Renal cortex interstitium (tissue), 11 donors: ENCODE measurements around the gene LTF. TPM values are rescaled to one million over a fixed set of nuclear protein-coding genes. Genes with fewer than 3 reads are reported as not detected.
"Not testable (repeated sequence)": the region's sequence is repeated elsewhere in the genome, so short reads cannot be mapped to it uniquely, and the experiment has no call there.

Experiments used
- DNase-seq, 11 donors: peaks; one replicate each; pipeline ENCODE4 v3.0.0-alpha.2; 2013; ENCODE audit warnings: low read depth in 9 of 11, low spot score in 4 of 11; ENCODE audit errors: extremely low read depth in 1 of 11
- polyA plus RNA-seq, 3 donors: library from polyadenylated mRNA; unstranded; fragments of 120-200 nt; gene quantifications; one replicate each; pipeline ENCODE4 v1.2.1, GENCODE V29; 2013; ENCODE audit not compliant: insufficient read length in 3 of 3

Gene LTF
- polyA plus RNA-seq, 3 donors: 2.9 to 3.4 (median 3.3) TPM

- not testable (repeated sequence) for DNase-seq
Measured at GRCh38 chr3:46426476-46426875, 38.2 kb downstream of the LTF start.

GRCh38 chr3:46423588-46423987 is 41.1 kb downstream of the LTF start:
- DNase-seq: no peak

DNA sequence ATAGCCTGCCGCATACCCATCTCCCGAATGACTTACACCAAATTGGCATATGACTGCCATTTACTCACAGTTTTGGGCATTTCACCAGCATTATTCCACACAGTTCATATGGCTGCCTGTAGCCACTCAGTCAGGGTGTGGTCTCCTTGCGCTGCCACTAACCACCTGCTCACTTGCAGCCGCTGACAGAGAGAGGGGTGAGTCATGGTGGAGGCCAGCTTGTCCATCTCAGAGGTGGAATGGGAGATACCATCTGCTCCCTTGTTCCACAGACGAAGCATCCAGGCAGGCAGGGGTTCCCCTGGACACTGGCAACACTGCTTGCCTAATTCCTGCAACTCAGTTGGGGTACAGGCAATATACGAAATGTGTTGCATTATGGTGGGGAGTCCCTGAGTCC is 42.1 kb downstream of the LTF start:
- DNase-seq: no peak

DNA sequence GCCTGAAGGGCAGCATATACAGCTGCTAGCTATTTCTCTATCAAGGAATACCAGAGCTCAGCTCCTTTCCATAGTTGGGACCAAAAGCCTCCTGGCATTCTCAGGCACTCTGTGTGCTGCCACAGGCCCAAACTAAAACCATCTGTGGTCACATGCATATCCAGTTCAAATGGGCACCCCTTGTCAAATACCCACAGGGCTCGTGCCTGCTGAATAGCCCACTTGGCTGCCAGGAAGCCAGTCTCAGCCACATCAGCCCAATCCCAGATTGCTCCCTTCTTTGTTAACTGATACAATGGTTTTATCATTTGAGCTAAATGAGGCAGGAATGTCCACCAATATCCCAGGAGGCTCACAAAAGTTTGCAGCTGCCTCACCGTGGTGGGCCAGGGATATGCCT is 43.8 kb downstream of the LTF start:
- no peak for DNase-seq

DNA sequence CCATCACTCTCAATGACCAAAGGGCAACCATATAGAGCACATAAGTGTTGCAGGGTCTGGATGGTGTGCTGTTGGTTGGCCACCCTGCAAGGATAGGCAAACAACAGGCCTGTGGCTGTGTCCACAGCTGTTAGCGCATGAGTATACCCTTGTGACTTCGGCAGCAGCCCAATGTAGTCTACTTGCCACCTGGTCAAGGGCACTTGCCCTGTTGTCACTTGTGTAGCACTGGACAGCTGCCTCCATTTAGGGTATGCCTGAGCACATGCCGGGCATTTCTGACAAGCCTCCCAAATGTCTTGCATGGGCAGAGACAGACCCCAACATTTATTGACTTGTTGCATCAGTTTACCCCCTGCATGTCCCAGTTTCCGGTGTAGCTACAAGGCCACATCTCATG is 44.9 kb downstream of the LTF start:
- DNase-seq: no peak

DNA sequence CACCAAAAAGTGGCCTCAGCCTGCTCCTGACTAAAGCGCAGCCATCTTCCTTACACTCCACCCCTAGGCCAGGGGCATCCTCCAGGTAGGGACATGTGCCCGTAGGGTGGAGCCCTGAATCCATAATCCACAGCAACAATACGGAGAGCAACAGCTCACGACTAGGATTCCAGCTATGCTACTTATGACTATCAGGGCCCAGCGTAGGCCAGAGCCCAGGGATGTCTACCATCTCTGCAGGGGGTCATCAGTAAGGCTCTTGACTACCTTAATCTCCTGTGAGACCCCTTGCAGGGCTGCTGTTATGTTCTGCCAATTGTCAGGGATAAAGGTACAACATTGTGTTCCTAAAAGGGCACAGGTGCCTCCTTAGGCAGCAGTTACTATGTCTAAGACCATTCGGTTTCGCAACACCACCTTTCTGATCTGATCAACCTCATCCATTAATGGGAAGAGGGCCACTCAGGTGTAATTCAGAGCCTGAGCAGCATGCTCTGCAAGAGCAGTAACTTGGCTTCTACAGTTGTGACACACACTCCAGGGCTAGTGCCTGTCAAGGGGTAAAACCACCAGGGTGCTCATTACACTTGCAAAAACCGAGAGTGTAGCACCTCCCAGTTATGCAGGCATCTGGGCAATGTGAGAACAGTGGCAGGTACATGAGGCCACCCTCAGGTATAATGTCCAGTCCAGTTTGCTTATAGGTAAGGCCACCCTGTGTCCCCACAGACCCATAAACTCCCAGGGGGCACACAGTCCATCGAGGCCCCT is 46.7 kb downstream of the LTF start:
- no peak for DNase-seq

GRCh38 chr3:46416811-46417510 is 47.7 kb downstream of the LTF start:
- no peak for DNase-seq

GRCh38 chr3:46416125-46416810 is 48.4 kb downstream of the LTF start:
- DNase-seq: no peak

DNA sequence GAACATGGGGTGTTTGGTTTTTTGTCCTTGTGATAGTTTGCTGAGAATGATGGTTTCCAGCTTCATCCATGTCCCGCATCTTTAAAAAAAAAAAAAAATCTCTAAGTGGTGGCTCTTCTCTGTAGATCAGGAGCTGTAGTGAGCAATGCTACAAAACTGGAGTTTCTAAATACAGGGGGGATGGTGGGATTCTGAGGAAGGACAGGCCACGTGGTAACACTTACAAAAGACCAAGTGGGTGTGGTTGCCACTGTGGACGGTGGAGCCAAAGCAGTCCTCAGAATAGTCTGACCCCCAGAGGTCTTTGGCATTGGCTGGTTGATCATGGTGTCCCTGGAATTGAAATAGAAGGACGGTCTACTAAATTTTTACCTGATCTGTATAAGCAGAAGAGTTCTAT is 50.0 kb downstream of the LTF start:
- DNase-seq: no peak

DNA sequence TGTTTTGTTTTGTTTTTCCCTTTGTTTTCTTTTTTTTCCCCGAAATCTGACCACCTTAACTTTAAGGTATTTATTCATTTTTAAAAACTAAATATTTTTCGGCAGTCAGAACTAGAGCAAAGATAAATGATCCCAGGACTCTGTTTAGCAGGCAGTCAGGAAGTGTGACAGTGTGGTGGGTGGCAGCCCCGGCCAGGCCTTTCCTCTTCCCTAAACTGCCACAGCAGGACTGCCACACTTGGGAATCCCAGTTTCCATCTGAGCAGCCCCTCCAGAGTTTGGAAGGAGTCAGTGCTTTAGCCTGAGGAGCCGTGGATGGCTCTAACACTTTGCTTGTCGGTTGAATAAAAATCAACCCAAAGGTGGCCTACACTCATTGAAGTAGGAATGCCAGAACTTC is 50.8 kb downstream of the LTF start:
- no peak for DNase-seq

DNA sequence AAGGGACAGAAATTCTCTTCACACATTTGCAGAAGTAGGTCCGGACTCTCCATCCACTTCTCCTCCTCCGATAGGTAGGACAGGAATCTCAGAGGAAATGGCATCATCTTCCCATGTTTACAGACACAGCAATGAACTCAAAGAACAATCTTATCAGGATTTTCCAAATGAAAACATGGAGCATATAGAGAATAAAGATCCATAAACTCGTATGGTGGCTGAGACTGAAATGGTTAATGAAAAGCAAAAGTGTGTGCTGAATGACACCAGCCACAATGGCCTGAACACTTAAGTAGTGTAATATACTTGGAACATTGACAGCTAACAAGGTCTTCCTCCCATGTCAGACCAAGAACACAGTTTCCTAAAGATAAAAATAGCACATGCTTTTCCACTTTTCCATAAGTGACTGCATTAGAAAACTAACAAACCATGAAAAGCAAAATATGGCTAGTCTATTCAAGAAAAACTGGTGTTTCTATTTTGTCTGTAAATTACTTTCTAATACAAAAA is 51.9 kb downstream of the LTF start:
- no peak for DNase-seq

- DNase-seq: no peak
Measured at GRCh38 chr3:46411271-46411670, 53.4 kb downstream of the LTF start.

DNA sequence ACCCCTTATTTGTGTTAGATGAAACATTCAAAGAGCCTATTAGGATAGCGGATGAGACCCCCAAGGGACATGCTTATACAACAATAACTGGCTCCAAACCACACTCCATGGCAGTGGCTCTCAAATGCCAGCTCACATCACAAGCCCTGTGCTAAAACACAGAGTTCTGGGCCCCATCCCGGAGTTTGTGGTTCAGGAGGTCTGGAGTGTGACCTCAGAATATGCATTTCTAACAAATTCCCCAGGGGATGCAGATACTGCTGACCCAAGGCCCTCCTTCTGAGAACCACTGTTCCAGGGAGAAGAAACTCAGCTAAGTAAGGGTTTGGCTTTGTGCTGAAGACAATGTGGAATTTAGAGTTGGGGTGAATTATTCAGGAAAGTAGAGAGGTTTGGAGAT is 54.0 kb downstream of the LTF start:
- DNase-seq: no peak

- no peak for DNase-seq
Measured at GRCh38 chr3:46409739-46410489, 54.8 kb downstream of the LTF start.

- no peak for DNase-seq
Measured at GRCh38 chr3:46408853-46409252, 55.9 kb downstream of the LTF start.

- no peak for DNase-seq
Measured at GRCh38 chr3:46407970-46408369, 56.7 kb downstream of the LTF start.

DNA sequence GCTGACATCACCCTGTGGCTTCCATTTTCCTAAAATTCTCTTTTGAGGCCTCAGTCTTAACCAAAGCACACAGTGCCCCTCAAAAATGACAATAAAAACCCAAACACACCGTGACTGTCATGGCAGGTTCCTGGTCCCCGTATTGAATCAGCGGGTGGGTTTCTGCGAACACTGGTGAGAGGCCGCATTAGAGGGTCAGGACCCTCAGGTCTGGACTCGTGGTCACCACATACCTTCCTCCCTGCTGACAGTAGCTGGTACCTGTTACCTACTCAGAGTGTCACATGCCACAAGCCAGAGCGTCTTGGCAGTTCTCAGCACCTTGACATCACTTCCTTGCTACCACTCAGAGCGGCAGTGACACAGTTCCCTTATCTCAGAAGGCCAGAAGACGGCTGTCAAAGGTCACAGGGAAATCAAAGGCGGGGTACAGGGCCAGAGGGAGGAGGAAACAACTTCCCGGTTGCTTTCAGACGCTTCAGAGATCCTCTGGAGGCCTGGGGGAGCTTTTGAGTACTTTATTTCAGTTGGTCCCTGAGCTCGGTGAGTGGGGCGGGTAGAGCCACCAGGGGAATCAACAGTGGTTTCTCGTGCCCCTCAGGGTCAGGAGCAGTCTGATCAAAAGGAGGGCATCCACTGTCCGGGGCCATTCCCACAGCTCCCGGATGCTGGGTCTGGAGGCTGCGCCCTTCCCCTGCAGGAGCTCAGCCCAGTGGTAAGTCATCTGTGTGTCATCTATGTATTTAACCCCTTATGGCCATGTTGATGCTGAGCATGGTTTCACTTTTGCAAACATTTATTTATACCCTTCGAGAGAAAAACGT is 57.7 kb downstream of the LTF start, which contains the start of the genes CCR5AS and CCRL2:
Gene CCR5AS (minus strand): TSS at position 279 of the 824 bp plus-strand sequence.
Gene CCRL2 (plus strand): TSS at position 472 of the 824 bp plus-strand sequence. CDS start 821 bp downstream, outside the sequence.
- DNase-seq: peak in 2 of 11 donors; percentile 15 to 24

GRCh38 chr3:46406443-46406787 is 58.3 kb downstream of the LTF start:
- DNase-seq: no peak
